HFF-Myc (cell line): ENCODE results near the gene PTGDS.

Source experiments
- DNase-seq: peaks from one replicate; pipeline ENCODE4 v3.0.0-alpha.2; 2011; ENCODE audit warnings: low read depth; ENCODE audit errors: extremely low read depth
- H3K4me3 ChIP-seq: replicated peaks from 2 replicates; pipeline ENCODE4 v1.5.1; 2011; ENCODE audit warnings: low read depth, mild to moderate bottlenecking, control low read depth, low read length
- TF ChIP-seq, protein P1 (sequence below): IDR thresholded peaks from 2 replicates; pipeline ENCODE4 v1.5.1; 2012; ENCODE audit warnings: mild to moderate bottlenecking, low read depth, low read length, control low read depth; ENCODE audit errors: missing control alignments

Gene PTGDS

DNA sequence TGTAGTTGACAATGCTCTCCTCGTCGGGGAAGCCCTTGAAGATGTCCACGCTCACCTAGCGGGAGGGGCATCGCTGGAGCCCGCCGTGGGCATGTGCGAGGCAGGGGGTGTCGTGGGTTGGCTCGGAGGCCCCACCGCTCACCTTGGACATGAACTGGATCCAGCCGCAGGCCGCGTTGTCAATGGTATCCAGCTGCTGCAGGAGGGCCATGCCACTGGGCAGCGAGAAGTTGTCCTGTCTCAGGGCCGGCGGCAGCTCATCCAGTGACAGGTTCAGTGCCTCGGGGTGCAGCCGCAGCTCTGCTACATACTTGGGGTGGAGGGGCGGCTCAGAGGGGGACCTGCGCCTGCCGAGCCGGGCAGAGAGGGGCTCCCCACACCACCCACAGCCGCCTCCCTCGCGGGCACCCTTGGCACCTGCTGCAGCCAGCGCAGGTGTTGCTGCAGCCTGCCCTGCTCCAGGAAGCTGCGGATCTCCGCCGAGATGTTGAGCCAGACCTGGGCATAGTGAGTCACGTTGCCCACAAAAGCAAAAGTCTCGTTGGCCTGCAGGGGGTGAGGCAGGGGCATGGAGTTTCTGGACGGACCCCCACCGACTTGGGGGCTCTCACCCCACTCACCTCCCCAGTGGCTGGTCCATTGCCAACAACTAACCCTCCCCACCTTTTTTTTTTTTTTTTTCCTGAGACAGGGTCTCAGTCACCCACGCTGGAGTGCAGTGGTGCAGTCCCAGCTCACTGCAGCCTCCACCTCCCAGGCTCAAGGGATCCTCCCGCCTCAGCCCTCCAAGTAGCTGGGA lies 41.7 kb downstream of the PTGDS start:
- H3K4me3 ChIP-seq: no peak overlapping the region
- TF ChIP-seq, protein P1, sequence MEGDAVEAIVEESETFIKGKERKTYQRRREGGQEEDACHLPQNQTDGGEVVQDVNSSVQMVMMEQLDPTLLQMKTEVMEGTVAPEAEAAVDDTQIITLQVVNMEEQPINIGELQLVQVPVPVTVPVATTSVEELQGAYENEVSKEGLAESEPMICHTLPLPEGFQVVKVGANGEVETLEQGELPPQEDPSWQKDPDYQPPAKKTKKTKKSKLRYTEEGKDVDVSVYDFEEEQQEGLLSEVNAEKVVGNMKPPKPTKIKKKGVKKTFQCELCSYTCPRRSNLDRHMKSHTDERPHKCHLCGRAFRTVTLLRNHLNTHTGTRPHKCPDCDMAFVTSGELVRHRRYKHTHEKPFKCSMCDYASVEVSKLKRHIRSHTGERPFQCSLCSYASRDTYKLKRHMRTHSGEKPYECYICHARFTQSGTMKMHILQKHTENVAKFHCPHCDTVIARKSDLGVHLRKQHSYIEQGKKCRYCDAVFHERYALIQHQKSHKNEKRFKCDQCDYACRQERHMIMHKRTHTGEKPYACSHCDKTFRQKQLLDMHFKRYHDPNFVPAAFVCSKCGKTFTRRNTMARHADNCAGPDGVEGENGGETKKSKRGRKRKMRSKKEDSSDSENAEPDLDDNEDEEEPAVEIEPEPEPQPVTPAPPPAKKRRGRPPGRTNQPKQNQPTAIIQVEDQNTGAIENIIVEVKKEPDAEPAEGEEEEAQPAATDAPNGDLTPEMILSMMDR: no peak

GRCh38 chr9:137019891-137020683 lies 42.8 kb downstream of the PTGDS start:
- no peak for DNase-seq
- TF ChIP-seq, protein P1: no peak
- no peak overlapping the region for H3K4me3 ChIP-seq

More for the DNA sequence above, 41.7 kb downstream of the PTGDS start:
- no peak for DNase-seq

DNA sequence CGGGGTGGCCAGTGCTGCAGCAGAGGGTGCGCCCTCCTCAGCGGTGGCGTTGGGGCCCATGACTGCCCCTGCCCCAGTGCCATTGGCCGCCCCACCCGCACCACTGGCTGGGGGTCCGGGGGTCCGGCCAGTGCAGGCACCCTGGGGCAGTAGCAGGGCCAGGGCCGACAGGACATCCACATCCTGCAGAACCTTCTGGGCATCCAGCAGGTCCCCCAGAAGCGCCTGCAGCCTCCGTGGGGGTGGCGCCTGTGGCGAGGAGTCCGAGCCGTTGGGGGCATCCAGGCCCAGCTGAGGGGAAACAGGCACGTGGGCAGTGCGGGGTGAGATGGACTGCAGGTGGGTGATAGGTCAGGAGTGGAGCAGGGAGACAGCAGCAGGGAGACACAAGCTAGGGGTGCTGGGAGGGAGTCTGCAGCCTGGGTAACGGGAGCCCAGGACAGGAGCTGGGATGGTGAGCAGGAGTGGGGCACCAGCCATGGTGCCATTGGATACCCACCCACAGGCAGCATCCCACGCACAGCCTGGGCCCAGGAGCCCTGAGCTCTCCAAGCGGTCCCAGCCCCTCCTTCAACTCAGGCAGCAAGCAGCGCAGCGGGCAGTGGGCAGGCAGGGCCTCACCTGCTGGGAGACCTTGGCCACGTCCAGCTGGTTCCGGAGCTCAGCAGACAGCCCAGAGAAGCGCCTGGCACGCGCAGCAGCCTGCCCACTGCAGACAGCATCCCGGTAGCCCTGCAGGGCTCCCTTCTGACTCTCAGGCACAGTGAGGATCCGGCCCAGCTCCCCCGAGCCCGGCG lies 43.7 kb downstream of the PTGDS start:
- TF ChIP-seq, protein P1: no peak
- DNase-seq: no peak
- no peak overlapping the region for H3K4me3 ChIP-seq

- no peak for DNase-seq
- H3K4me3 ChIP-seq: no peak overlapping the region
- TF ChIP-seq, protein P1: no peak
These were observed 44.3 kb downstream of the PTGDS start for GRCh38 chr9:137021568-137021978.

DNA sequence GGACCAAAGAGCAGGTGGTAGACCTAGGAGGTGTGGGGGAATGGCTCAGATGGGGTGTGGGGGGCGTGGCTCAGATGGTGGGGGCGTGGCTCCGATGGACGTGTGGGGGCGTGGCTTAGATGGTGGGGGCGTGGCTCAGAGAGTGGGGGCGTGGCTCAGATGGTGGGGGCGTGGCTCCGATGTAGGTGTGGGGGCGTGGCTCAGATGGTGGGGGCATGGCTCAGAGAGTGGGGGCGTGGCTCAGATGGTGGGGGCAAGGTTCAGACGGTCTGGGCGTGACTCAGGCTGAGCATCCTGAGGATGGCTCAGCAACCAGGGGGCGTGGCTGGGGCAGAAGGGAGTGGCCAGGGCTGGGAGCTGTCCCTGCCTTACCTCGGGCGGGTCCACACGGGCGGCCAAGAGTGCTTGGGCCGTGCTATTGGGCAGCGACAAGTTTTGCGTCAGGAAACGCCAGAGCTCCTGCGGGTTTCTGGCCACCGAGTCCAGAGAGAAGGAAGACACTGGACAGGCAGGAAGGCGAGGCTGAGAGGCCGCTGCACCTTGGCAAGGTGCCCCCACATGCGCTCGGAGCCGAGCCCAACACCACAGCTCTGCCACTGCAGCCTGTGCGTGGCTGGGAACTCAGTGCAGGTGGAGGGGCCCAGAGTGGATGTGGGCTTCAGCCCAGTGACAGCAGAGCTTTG lies 44.8 kb downstream of the PTGDS start:
- DNase-seq: peak; percentile 45
- no peak overlapping the region for H3K4me3 ChIP-seq
- TF ChIP-seq, protein P1: no peak

GRCh38 chr9:137022662-137023008 lies 45.3 kb downstream of the PTGDS start:
- TF ChIP-seq, protein P1: no peak
- DNase-seq: no peak
- no peak overlapping the region for H3K4me3 ChIP-seq
